ENCODE data around the gene CROCC2.

CROCC2 gene

DNA sequence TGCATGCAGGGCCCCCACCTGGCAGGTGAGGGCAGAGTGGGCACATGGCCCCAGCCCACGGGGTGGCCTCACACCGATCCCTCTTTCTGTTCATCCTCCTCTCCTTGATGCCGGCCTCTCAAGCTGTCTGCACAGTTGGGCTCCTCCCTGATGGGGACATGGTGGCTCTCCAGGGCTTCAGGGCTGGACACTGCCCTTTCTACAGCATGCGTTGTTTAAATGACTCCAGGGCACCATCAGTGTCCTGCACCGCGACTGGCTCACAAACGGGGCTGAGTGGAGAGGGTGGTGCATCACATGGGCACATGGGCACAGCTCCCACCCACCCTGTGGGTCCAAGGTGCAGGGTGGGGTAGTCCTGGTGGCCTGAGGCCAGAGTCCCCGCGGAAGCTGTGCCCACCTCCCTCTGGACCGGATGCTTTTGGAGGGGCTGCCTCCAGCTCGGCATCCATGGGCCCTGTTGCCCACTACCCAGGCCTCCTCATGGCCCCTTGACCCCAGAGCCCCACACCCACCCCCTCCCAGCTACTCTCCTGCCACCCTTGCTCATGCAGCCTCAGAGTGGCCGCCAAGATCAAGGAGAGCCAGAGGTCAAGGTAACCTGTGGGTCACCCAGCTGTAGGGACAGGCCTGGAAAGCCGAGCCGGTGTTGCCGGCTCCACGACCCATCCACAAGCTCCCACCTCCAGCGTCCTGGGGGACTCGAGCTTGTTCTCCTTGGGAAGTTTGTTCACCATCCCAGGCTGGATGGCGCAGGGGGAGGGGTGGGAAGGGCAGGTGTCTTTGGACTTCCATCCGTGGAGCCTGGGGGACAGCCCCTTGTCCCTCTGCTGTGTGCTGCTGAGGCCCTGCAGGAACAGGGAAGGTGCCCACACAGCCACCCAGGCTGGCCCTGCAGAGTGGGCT is 80.0 kb downstream of the CROCC2 start:
- H3K27ac ChIP-seq (ENCODE audit: insufficient read depth, low read length, poor library complexity, severe bottlenecking): no peak overlapping the region
- no peaks in the 10 kb centered on the region for H3K9me3 ChIP-seq (ENCODE audit: control insufficient read depth, low read length)
- H3K36me3 ChIP-seq (ENCODE audit: control insufficient read depth, insufficient read depth, low read length): no peaks in the 10 kb centered on the region
- no peak overlapping the region for H3K4me3 ChIP-seq (ENCODE audit: insufficient read depth, low read depth, low read length, poor library complexity, severe bottlenecking)
- H3K27me3 ChIP-seq (replicated peaks; ENCODE audit: control insufficient read depth, insufficient read depth, low read length, poor library complexity, severe bottlenecking): no peaks in the 10 kb centered on the region
- no peak for DNase-seq
- peaks cover 3% of the 10 kb centered on the region for H3K4me1 ChIP-seq (ENCODE audit: control insufficient read depth, insufficient read depth, low read length, poor library complexity, severe bottlenecking)

DNA sequence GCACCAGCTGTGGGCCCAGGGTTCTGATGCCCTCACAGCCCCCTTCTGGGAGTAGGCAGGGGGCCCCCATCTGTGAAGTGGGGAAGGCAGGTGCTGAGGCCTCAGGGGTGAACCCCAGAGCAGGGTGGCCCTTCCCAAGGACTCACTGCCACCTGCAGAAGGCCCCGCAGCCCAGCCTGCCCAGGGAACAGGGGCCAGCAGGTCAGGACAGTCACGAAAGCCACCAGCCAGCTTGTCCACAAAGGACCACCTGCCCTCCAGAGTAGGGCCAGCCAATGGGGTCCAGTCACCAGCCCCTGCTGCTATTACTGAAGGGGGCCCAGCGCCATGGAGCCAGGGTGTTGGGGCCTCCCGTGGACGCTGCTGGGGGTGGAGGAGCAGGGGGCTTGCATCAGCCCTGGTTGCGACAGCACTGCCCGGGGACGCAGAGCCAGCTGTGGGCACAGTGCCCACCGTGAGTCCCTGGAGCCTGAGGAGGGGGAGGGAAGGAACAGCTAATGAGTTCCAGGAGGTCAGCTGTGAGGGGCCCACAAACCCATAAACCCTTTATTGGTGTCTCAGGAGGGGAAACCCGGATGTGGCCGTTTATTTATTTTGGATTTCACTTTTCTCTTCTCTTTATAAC is 80.8 kb downstream of the CROCC2 start:
- H3K9me3 ChIP-seq (ENCODE audit: control insufficient read depth, low read length): no peaks in the 10 kb centered on the region
- H3K27me3 ChIP-seq (replicated peaks; ENCODE audit: control insufficient read depth, insufficient read depth, low read length, poor library complexity, severe bottlenecking): no peaks in the 10 kb centered on the region
- no peak overlapping the region for H3K27ac ChIP-seq (ENCODE audit: insufficient read depth, low read length, poor library complexity, severe bottlenecking)
- no peak overlapping the region for H3K4me3 ChIP-seq (ENCODE audit: insufficient read depth, low read depth, low read length, poor library complexity, severe bottlenecking)
- no peaks in the 10 kb centered on the region for H3K36me3 ChIP-seq (ENCODE audit: control insufficient read depth, insufficient read depth, low read length)
- DNase-seq: no peak
- peaks cover 3% of the 10 kb centered on the region for H3K4me1 ChIP-seq (ENCODE audit: control insufficient read depth, insufficient read depth, low read length, poor library complexity, severe bottlenecking)

DNA sequence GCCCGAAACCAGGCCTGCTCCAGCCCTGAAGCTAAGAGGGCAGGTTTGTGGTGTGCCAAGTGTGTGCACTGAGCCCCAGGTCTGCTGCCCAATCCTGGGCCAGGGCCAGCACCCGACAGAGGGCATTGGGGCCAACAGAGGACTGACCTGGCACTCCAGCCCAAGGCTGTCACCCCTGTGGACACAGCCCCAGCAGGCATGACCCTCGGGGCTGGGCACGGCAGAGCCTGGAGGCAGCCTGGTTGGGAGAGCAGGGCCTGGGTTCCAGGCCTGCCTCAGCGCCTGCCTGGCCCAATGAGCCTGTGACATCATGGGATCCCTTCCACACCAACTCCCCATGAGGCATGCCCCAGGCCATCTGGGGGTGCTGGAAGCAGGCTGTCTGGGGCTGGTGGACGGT is 81.5 kb downstream of the CROCC2 start:
- Histone ChIP-seq H3K4me3 (ENCODE audit: insufficient read depth, low read depth, low read length, poor library complexity, severe bottlenecking) (no peak overlapping the region), H3K36me3 (ENCODE audit: control insufficient read depth, insufficient read depth, low read length) (no peaks in the 10 kb centered on the region), H3K27me3 (replicated peaks; ENCODE audit: control insufficient read depth, insufficient read depth, low read length, poor library complexity, severe bottlenecking) (no peaks in the 10 kb centered on the region), H3K9me3 (ENCODE audit: control insufficient read depth, low read length) (no peaks in the 10 kb centered on the region), H3K27ac (ENCODE audit: insufficient read depth, low read length, poor library complexity, severe bottlenecking) (no peak overlapping the region), H3K4me1 (ENCODE audit: control insufficient read depth, insufficient read depth, low read length, poor library complexity, severe bottlenecking) (peaks cover 3% of the 10 kb centered on the region)
- DNase-seq: no peak

DNA sequence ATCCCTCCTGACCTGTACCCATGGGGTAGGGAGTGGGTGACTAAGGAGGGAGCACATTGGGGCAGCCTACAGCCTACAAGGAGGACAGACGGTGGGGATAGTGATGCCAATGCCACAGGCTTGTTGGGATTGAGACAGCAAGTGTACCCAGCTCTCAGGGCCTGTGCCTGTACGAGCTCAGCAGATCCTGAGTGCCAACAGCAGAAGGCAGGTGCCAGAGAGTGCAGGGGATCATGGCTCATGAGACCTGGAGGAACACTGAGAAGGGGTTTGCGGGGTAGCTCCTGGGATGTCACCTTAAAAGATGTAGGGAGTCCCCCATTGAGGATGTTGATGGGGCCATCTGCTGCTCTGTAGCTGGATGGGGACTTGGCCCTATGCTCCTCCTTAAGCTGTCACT is 82.0 kb downstream of the CROCC2 start:
- Histone ChIP-seq H3K4me1 (ENCODE audit: control insufficient read depth, insufficient read depth, low read length, poor library complexity, severe bottlenecking) (peaks cover 2% of the 10 kb centered on the region), H3K36me3 (ENCODE audit: control insufficient read depth, insufficient read depth, low read length) (no peaks in the 10 kb centered on the region), H3K27ac (ENCODE audit: insufficient read depth, low read length, poor library complexity, severe bottlenecking) (no peak overlapping the region), H3K9me3 (ENCODE audit: control insufficient read depth, low read length) (no peaks in the 10 kb centered on the region), H3K27me3 (replicated peaks; ENCODE audit: control insufficient read depth, insufficient read depth, low read length, poor library complexity, severe bottlenecking) (no peaks in the 10 kb centered on the region), H3K4me3 (ENCODE audit: insufficient read depth, low read depth, low read length, poor library complexity, severe bottlenecking) (no peak overlapping the region)
- DNase-seq: no peak

DNA sequence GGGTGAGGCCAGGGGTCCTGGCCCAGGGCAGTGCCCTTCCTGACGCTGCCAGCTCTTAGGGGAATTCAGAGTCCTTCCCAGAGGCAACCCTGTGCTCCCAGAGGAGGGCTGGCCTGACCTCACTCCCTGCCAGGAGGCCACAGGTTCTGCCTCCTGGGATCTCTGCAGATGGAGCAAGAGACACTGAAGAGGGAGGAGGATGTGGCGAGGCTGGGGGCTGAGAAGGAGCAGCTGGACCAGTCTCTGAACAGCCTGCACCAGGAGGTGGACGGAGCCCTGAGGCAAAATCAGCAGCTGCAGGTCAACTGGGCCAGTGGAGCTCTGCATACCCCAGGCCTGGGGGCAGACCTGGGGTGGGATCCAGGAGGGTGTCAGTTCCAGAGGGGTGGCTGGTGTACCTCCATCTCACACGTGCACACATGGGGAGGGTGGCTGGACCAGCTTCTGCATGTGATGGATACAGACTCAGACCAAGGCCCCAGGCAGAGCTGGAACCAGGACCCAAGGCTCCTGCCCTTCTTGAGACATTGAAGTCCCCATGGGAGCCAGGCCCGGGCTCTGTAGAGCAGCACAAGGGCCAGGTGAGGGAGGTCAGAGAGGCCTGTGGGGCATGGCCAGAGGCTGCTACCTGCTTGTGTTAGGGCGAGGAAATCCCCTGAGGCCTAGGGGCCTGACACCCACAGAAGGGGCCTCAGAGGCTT is 82.6 kb downstream of the CROCC2 start:
- Histone ChIP-seq H3K36me3 (ENCODE audit: control insufficient read depth, insufficient read depth, low read length) (no peaks in the 10 kb centered on the region), H3K27me3 (replicated peaks; ENCODE audit: control insufficient read depth, insufficient read depth, low read length, poor library complexity, severe bottlenecking) (no peaks in the 10 kb centered on the region), H3K9me3 (ENCODE audit: control insufficient read depth, low read length) (no peaks in the 10 kb centered on the region), H3K4me3 (ENCODE audit: insufficient read depth, low read depth, low read length, poor library complexity, severe bottlenecking) (no peak overlapping the region), H3K4me1 (ENCODE audit: control insufficient read depth, insufficient read depth, low read length, poor library complexity, severe bottlenecking) (no peaks in the 10 kb centered on the region), H3K27ac (ENCODE audit: insufficient read depth, low read length, poor library complexity, severe bottlenecking) (no peak overlapping the region)
- no peak for DNase-seq

DNA sequence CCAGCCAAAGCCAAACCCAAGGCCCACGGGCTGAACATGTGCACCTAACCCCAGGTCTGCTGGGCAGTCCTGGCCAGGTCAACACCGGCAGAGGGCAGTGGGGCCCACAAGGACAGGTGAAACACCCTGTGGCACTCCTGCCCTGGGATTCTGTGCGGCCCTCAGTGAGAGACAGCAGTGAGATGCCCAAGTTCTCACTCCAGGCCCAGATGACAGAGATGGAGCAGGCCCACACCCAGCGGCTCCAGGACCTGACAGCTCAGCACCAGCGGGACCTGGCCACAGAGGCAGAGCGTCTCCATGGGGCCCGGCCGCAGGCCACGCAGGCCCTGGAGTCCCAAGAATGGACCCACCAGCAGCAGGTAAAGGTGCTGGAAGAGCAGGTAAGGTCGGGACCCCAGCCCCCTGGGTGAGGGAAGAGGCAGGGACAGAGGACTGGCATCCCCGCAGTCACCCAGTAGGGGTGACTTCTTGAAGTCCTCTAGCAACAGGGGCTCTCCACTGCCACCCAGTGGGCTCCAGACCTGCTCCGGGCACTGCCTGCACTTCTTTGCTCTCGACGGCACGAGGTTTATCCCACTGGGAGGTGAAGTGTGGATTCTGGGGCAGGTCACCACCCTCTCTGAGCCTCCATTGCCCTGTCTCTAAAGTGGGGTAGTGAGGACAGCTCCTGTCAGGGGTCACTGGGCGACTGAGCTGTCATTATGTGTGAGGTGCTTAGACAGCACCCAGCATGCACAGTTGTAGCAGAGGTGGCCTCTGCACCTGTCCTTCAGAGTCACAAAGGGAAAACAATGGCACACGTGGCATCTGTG is 83.5 kb downstream of the CROCC2 start:
- no peaks in the 10 kb centered on the region for H3K4me1 ChIP-seq (ENCODE audit: control insufficient read depth, insufficient read depth, low read length, poor library complexity, severe bottlenecking)
- DNase-seq: no peak
- H3K27me3 ChIP-seq (replicated peaks; ENCODE audit: control insufficient read depth, insufficient read depth, low read length, poor library complexity, severe bottlenecking): no peaks in the 10 kb centered on the region
- no peaks in the 10 kb centered on the region for H3K36me3 ChIP-seq (ENCODE audit: control insufficient read depth, insufficient read depth, low read length)
- H3K27ac ChIP-seq (ENCODE audit: insufficient read depth, low read length, poor library complexity, severe bottlenecking): no peak overlapping the region
- H3K9me3 ChIP-seq (ENCODE audit: control insufficient read depth, low read length): no peaks in the 10 kb centered on the region
- no peak overlapping the region for H3K4me3 ChIP-seq (ENCODE audit: insufficient read depth, low read depth, low read length, poor library complexity, severe bottlenecking)

DNA sequence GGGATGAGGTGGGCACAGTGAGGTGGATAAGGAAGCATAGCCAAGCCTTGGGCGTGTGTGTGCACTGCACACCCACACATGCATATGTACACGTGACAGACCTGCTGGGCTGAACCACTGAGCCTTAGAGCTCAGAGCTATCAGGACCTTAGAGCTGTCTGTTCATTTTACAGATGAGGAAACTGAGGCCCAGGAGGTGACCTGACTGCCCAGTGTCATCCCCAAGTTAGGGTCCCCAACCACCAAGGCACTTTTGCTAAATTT is 84.1 kb downstream of the CROCC2 start:
- DNase-seq: no peak
- no peak overlapping the region for H3K4me3 ChIP-seq (ENCODE audit: insufficient read depth, low read depth, low read length, poor library complexity, severe bottlenecking)
- no peaks in the 10 kb centered on the region for H3K4me1 ChIP-seq (ENCODE audit: control insufficient read depth, insufficient read depth, low read length, poor library complexity, severe bottlenecking)
- no peaks in the 10 kb centered on the region for H3K9me3 ChIP-seq (ENCODE audit: control insufficient read depth, low read length)
- H3K27me3 ChIP-seq (replicated peaks; ENCODE audit: control insufficient read depth, insufficient read depth, low read length, poor library complexity, severe bottlenecking): no peaks in the 10 kb centered on the region
- H3K36me3 ChIP-seq (ENCODE audit: control insufficient read depth, insufficient read depth, low read length): no peaks in the 10 kb centered on the region
- no peak overlapping the region for H3K27ac ChIP-seq (ENCODE audit: insufficient read depth, low read length, poor library complexity, severe bottlenecking)

DNA sequence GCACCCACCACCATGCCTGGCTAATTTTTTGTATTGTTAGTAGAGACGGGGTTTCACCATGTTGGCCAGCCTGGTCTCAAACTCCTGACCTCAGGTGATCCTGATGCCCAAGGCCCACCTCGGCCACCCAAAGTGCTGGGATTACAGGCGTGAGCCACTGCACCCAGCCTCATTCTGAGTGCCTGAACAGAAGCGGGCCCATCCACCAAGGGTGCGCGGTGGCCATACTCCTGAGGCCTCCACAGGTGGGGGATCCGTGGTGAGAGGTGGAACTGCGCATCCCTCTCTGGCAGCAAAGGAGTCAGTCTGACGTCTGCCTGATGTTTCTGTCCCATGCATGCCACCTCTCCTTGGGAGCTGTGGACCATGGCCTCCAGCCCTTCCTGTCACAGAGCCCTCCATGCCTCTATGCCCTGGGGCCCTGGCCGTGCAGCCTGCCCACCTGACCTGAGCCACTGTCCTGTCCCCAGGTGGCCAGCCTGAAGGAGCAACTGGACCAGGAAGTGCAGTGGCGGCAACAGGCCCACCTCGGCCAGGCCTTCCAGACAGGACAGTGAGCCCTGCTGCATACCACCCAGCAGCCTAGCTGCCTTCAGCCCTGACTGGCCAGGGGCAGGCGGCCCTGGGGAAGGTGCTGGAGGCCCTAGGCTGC is 84.7 kb downstream of the CROCC2 start:
- Histone ChIP-seq H3K4me3 (ENCODE audit: insufficient read depth, low read depth, low read length, poor library complexity, severe bottlenecking) (no peak overlapping the region), H3K36me3 (ENCODE audit: control insufficient read depth, insufficient read depth, low read length) (no peaks in the 10 kb centered on the region), H3K27me3 (replicated peaks; ENCODE audit: control insufficient read depth, insufficient read depth, low read length, poor library complexity, severe bottlenecking) (no peaks in the 10 kb centered on the region), H3K4me1 (ENCODE audit: control insufficient read depth, insufficient read depth, low read length, poor library complexity, severe bottlenecking) (no peaks in the 10 kb centered on the region), H3K9me3 (ENCODE audit: control insufficient read depth, low read length) (no peaks in the 10 kb centered on the region), H3K27ac (ENCODE audit: insufficient read depth, low read length, poor library complexity, severe bottlenecking) (no peak overlapping the region)
- no peak for DNase-seq

DNA sequence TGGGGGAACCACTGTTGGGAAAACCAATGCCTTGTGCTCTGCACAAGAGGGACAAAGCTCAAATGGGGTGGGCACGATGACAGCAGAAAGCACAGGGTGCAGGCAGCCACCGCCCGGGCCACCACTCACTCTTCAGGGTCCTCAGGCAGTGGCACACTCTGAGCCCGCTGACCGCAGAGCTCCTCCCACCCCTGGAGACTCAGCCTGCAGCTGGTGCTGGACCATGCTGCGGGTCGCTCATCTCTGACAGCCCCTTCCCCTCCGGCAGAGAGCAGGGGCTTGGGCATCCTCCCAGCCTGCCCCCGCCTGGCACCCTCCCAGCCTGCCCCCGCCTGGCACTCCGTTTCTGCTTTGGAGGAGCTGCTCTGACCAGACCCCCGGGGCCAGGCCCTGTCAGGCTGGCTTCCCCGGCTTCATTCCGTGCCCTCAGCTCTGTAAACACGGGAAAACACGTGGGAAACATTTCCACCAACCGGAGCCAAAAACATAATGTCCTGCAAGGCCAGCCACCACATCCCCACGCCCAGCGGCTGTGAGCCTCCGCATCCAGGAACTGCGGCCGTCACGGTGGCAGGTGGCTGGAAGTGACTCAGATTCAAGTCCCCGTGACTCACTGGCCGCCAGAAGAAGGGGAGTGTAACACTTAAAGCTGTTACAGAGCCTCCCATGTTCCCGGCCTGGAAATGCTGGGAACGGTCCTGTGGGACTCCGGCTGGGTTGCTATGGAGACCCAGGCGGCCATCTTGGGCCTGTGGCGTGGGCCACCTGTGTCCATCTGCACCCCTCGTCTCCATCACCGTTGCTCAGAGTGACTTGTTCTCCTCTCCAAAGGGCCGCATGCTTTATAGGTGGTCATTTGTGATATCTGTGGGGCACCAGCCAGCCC is 85.5 kb downstream of the CROCC2 start:
- no peak for DNase-seq
- H3K27me3 ChIP-seq (replicated peaks; ENCODE audit: control insufficient read depth, insufficient read depth, low read length, poor library complexity, severe bottlenecking): no peaks in the 10 kb centered on the region
- H3K36me3 ChIP-seq (ENCODE audit: control insufficient read depth, insufficient read depth, low read length): no peaks in the 10 kb centered on the region
- no peak overlapping the region for H3K27ac ChIP-seq (ENCODE audit: insufficient read depth, low read length, poor library complexity, severe bottlenecking)
- no peaks in the 10 kb centered on the region for H3K4me1 ChIP-seq (ENCODE audit: control insufficient read depth, insufficient read depth, low read length, poor library complexity, severe bottlenecking)
- no peaks in the 10 kb centered on the region for H3K9me3 ChIP-seq (ENCODE audit: control insufficient read depth, low read length)
- no peak overlapping the region for H3K4me3 ChIP-seq (ENCODE audit: insufficient read depth, low read depth, low read length, poor library complexity, severe bottlenecking)

Data from effector memory CD4-positive, alpha-beta T cell (primary cell).